Testis (tissue), 2 donors: Measurements from ENCODE around the gene CTNNB1.

Source experiments
- POLR2A ChIP-seq: fragments of 450-650 bp; IDR thresholded peaks from one replicate; pipeline ENCODE4 v1.6.1; 2017; ENCODE audit warnings: antibody characterized with exemption, mild to moderate bottlenecking, moderate library complexity
- TF ChIP-seq, protein P1 (sequence below), 3 experiments: fragments of 450-650 bp in 2 of 3; fragments of 200-600 bp in 1 of 3; sonication (generic) in 1 of 3; IDR thresholded peaks; one replicate each; pipeline ENCODE4 v1.5.1; 2016 to 2019; ENCODE audit warnings: antibody characterized with exemption in 3 of 3, mild to moderate bottlenecking in 2 of 3, moderate library complexity in 1 of 3

DNA sequence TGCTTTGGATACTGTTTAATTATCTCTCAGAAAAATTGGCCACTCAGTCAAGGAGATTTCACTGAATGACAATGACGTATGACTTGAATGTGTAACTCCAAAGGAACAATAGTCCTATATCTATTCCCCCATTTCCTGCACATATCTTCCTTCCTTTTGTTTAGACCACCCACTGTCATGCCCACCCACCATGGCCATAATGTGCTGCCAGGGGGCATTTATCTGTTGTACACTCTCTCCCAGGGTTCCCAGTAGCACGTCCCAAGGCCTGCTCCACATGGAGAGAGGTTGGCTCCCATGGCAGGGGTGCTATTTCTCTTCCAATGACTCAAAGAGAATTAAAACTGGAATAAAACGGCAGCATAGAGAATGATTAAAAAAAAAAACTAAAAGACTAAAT is 36.8 kb upstream of the CTNNB1 start:
- TF ChIP-seq, protein P1, sequence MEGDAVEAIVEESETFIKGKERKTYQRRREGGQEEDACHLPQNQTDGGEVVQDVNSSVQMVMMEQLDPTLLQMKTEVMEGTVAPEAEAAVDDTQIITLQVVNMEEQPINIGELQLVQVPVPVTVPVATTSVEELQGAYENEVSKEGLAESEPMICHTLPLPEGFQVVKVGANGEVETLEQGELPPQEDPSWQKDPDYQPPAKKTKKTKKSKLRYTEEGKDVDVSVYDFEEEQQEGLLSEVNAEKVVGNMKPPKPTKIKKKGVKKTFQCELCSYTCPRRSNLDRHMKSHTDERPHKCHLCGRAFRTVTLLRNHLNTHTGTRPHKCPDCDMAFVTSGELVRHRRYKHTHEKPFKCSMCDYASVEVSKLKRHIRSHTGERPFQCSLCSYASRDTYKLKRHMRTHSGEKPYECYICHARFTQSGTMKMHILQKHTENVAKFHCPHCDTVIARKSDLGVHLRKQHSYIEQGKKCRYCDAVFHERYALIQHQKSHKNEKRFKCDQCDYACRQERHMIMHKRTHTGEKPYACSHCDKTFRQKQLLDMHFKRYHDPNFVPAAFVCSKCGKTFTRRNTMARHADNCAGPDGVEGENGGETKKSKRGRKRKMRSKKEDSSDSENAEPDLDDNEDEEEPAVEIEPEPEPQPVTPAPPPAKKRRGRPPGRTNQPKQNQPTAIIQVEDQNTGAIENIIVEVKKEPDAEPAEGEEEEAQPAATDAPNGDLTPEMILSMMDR (IDR thresholded peaks at IDR 0.05) = no peak
- no peak for TF ChIP-seq POLR2A
